ENCODE data around the gene APOL4. TPM values are rescaled to one million over a fixed set of nuclear protein-coding genes. Genes with fewer than 3 reads are reported as not detected.
A peak's percentile ranks its signal among the peaks of the same experiment; 100 is the strongest.
"Not testable (repeated sequence)": the region's sequence is repeated elsewhere in the genome, so short reads cannot be mapped to it uniquely, and the experiment has no call there.

The APOL4 gene
- total and polyA plus RNA-seq, 2 donors, result 12.4 to 33.9 TPM

- H3K4me1 ChIP-seq (ENCODE audit: insufficient read depth), result peaks cover 4% of the 10 kb centered on the region
- DNase-seq (ENCODE audit: extremely low spot score), result peak; percentile 40
- peak overlapping the region; percentile 45 for H3K4me3 ChIP-seq (ENCODE audit: low read depth, low read length)
- H3K27ac ChIP-seq (ENCODE audit: low read depth), result peak overlapping the region; percentile 93
- no peaks in the 10 kb centered on the region for H3K36me3 ChIP-seq (ENCODE audit: insufficient read depth)
- WGBS, result 20% methylated on average over 15 of the region's 15 CpGs
Observed at GRCh38 chr22:36156515-36157419, 44.8 kb downstream of the APOL4 start.

- peak overlapping the region; percentile 45 for H3K4me3 ChIP-seq (ENCODE audit: low read depth, low read length)
- DNase-seq (ENCODE audit: extremely low spot score), result no peak
- peak overlapping the region; percentile 93 for H3K27ac ChIP-seq (ENCODE audit: low read depth)
- H3K36me3 ChIP-seq (ENCODE audit: insufficient read depth), result no peaks in the 10 kb centered on the region
- whole genome bisulfite sequencing, result 57% methylated on average over 8 of the region's 8 CpGs
- H3K4me1 ChIP-seq (ENCODE audit: insufficient read depth), result peaks cover 4% of the 10 kb centered on the region
Observed at GRCh38 chr22:36156119-36156514, 45.5 kb downstream of the APOL4 start.

DNA sequence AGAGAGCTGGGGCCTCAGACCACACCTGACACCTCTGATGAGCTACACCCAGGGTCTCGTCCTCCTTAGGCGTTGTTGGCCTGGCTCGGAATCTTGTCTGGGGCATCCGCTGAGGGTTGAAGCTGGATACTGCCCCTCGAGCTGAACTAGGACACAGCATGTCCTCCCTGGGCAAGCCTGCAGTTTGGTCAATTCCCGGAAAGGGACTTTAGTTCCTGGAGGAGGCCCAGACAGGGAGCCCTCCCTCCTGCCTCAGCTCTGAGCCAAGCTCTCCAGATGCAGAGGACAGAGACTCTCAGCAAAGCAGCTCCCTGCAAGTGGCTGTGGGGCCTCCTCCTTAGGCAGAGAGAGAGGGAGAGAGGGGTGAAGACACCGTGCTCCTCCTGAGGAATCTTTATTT is 45.9 kb downstream of the APOL4 start:
- peak; percentile 45 for DNase-seq (ENCODE audit: extremely low spot score)
- peak overlapping the region; percentile 48 for H3K27ac ChIP-seq (ENCODE audit: low read depth)
- WGBS, result 39% methylated on average over 7 of the region's 7 CpGs
- peaks cover 4% of the 10 kb centered on the region for H3K4me1 ChIP-seq (ENCODE audit: insufficient read depth)
- no peak overlapping the region for H3K4me3 ChIP-seq (ENCODE audit: low read depth, low read length)
- no peaks in the 10 kb centered on the region for H3K36me3 ChIP-seq (ENCODE audit: insufficient read depth)

DNA sequence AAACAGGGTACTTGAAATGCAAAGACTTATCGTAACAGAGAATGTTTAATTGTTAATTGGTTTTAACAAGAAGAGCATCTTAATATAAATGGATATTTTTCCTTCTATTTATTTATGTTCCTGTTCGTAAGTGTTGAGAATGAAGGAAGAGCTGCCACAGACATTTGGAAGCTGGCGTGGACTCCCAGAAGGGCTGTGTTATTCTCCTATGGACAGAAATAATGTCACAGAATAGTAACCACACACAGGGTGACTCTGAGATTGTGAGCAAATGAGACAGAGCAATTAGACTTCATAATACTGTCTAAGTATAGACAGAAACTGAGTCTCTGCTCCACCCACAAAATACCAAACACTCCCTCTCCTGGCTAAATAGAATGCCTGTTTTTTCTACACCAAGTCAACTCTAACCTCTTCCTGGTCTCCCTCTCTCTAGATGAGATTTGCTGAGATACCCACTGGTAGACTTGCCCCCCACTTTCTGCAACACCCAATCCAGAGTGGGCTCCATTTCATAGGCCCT is 47.1 kb downstream of the APOL4 start:
- 95% methylated on average over 3 of the region's 3 CpGs for WGBS
- H3K4me3 ChIP-seq (ENCODE audit: low read depth, low read length), result no peak overlapping the region
- H3K27ac ChIP-seq (ENCODE audit: low read depth), result peak overlapping the region; percentile 47

DNA sequence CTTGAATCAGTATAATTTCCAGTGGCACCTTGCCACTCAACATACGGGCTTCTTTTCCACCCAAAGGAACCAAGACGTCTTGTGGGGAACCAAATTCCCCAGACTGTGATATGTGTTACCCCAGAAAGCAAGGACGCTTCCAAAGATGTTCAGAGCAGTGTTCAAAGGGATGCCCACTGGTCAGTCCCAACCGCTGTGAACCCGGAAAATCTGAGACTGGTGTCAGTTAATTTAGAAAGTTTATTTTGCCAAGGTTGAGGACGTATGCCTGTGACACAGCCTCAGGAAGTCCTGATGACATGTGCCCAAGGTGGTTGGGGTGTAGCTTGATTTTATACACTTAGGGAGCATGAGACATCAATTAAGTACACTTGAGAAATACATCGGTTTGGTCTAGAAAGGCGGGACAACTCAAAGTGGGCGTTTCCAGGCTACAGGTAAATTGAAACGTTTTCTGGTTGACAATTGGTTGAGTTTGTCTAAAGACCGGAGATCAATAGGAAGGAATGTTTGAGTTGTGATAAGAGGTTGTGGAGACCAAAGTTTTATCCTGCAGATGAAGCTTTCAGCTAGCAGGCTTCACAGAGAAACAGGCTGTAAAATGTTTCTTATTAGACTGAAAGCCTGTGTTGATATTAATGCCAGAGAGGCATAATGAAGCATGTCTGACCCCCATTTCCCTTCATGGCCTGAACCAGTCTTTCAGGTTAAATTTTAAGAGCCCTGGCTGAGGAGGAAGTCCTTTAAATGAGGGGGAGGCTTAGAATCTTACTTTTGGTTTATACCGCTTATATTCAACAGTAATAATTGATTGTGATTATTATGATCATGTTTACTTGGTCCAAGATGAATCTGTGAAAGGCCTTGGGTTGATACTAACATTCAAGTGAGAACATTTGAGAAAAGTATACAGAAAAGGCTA is 47.8 kb downstream of the APOL4 start:
- Histone ChIP-seq H3K36me3 (ENCODE audit: insufficient read depth) (no peaks in the 10 kb centered on the region), H3K27ac (ENCODE audit: low read depth) (no peak overlapping the region), H3K4me3 (ENCODE audit: low read depth, low read length) (no peak overlapping the region), H3K4me1 (ENCODE audit: insufficient read depth) (peaks cover 4% of the 10 kb centered on the region)
- no peak for DNase-seq (ENCODE audit: extremely low spot score)
- WGBS, result 85% methylated on average over 12 of the region's 12 CpGs

More for the DNA sequence above, 47.1 kb downstream of the APOL4 start:
- Histone ChIP-seq H3K36me3 (ENCODE audit: insufficient read depth) (no peaks in the 10 kb centered on the region), H3K4me1 (ENCODE audit: insufficient read depth) (peaks cover 4% of the 10 kb centered on the region)
- no peak for DNase-seq (ENCODE audit: extremely low spot score)

DNA sequence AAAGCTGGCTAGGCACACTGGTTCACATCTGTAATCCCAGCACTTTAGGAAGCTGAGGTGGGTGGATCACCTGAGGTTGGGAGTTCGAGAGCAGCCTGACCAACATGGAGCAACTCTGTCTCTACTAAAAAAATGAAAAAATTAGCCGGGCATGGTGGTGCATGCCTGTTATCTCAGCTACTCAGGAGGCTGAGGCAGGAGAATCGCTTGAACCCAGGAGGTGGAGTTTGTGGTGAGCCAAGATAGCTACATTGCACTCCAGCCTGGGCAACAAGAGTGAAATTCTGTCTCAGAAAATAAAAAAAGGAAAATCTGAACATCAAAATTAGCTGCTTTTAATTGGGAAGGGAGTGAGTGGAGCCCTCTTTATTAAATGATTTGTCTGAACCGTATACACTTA is 48.8 kb downstream of the APOL4 start:
- DNase-seq (ENCODE audit: extremely low spot score); H3K27ac ChIP-seq (ENCODE audit: low read depth); H3K4me1 ChIP-seq (ENCODE audit: insufficient read depth); H3K4me3 ChIP-seq (ENCODE audit: low read depth, low read length); H3K36me3 ChIP-seq (ENCODE audit: insufficient read depth): not testable (repeated sequence)
- 93% methylated on average over 4 of the region's 4 CpGs for WGBS

- WGBS, result 73% methylated on average over 3 of the region's 3 CpGs
- no peaks in the 10 kb centered on the region for H3K36me3 ChIP-seq (ENCODE audit: insufficient read depth)
- no peak overlapping the region for H3K27ac ChIP-seq (ENCODE audit: low read depth)
- DNase-seq (ENCODE audit: extremely low spot score), result no peak
- peaks cover 4% of the 10 kb centered on the region for H3K4me1 ChIP-seq (ENCODE audit: insufficient read depth)
- no peak overlapping the region for H3K4me3 ChIP-seq (ENCODE audit: low read depth, low read length)
Observed at GRCh38 chr22:36152088-36152487, 49.5 kb downstream of the APOL4 start.

- H3K27ac ChIP-seq (ENCODE audit: low read depth), result no peak overlapping the region
- no peaks in the 10 kb centered on the region for H3K36me3 ChIP-seq (ENCODE audit: insufficient read depth)
- DNase-seq (ENCODE audit: extremely low spot score), result no peak
- WGBS, result 58% methylated on average over 3 of the region's 3 CpGs
- H3K4me3 ChIP-seq (ENCODE audit: low read depth, low read length), result no peak overlapping the region
- H3K4me1 ChIP-seq (ENCODE audit: insufficient read depth), result peaks cover 2% of the 10 kb centered on the region
Observed at GRCh38 chr22:36151006-36151595, 50.5 kb downstream of the APOL4 start.

DNA sequence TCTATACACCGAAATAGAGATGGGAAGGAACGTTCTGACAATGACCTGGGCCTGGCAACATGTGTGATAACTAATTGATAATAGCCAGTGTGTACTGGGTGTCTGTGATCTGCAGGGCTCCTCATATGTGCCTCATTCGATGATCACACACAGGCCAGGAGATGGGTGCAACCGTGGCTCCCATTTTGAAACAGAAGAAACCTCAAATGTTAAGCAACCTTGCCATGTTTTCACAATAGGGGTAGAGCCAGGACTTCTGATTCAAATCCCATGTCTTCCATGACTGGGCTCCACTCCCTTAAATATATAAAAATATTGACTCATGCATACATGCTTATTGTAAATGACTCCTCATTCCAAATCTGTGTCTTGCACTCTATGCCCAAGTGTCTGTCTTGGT is 52.2 kb downstream of the APOL4 start:
- Histone ChIP-seq H3K4me1 (ENCODE audit: insufficient read depth) (no peaks in the 10 kb centered on the region), H3K27ac (ENCODE audit: low read depth) (no peak overlapping the region), H3K36me3 (ENCODE audit: insufficient read depth) (no peaks in the 10 kb centered on the region), H3K4me3 (ENCODE audit: low read depth, low read length) (no peak overlapping the region)
- 79% methylated on average over 4 of the region's 4 CpGs for WGBS
- no peak for DNase-seq (ENCODE audit: extremely low spot score)

DNA sequence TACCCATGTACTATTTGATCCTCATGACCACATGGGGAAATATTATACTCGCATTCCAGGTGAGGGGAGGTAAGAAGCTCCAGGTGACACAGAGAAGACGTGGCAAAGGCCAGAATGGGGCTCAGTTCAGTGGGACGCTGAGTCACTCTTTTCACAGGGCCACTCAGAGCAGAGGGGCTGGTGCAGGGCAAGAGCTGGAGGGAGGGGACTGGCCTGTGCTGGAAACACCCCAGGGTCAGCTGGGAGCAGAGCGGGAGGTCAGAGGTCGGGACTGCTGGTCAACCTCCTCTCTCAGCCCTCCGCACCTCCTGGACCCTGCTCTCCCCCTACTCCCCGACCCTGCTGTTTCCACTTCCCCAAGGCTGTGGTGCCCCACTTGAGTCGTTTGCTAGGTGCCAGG is 53.2 kb downstream of the APOL4 start:
- no peak overlapping the region for H3K27ac ChIP-seq (ENCODE audit: low read depth)

GRCh38 chr22:36147196-36147791 is 54.3 kb downstream of the APOL4 start:
- no peaks in the 10 kb centered on the region for H3K4me1 ChIP-seq (ENCODE audit: insufficient read depth)
- DNase-seq (ENCODE audit: extremely low spot score), result no peak
- H3K27ac ChIP-seq (ENCODE audit: low read depth), result peak overlapping the region; percentile 28
- 74% methylated on average over 8 of the region's 8 CpGs for WGBS
- H3K36me3 ChIP-seq (ENCODE audit: insufficient read depth), result no peaks in the 10 kb centered on the region
- H3K4me3 ChIP-seq (ENCODE audit: low read depth, low read length), result no peak overlapping the region

More for the DNA sequence above, 53.2 kb downstream of the APOL4 start:
- Histone ChIP-seq H3K4me1 (ENCODE audit: insufficient read depth) (no peaks in the 10 kb centered on the region), H3K36me3 (ENCODE audit: insufficient read depth) (no peaks in the 10 kb centered on the region), H3K4me3 (ENCODE audit: low read depth, low read length) (no peak overlapping the region)
- DNase-seq (ENCODE audit: extremely low spot score), result no peak
- WGBS, result 92% methylated on average over 8 of the region's 8 CpGs

GRCh38 chr22:36145881-36146280 is 55.7 kb downstream of the APOL4 start:
- 73% methylated on average over 4 of the region's 4 CpGs for WGBS
- Histone ChIP-seq H3K27ac (ENCODE audit: low read depth) (no peak overlapping the region), H3K4me3 (ENCODE audit: low read depth, low read length) (no peak overlapping the region), H3K36me3 (ENCODE audit: insufficient read depth) (no peaks in the 10 kb centered on the region), H3K4me1 (ENCODE audit: insufficient read depth) (no peaks in the 10 kb centered on the region)
- no peak for DNase-seq (ENCODE audit: extremely low spot score)
